ENCODE data around the gene MRPL33. TPM values are rescaled to one million over a fixed set of nuclear protein-coding genes. Genes with fewer than 3 reads are reported as not detected.
A peak's percentile ranks its signal among the peaks of the same experiment; 100 is the strongest.

MRPL33 gene
- total RNA-seq, 2 donors from 2014 or later, result 26.5 to 92.0 TPM

- ATAC-seq (no peak), DNase-seq (no peak)
- Histone ChIP-seq H3K4me3 (no peak overlapping the region), H3K36me3 (replicated peaks in 1 of 2; ENCODE audit: insufficient read depth in 1 of 2, low read depth in 2 of 2) (no peaks in the 10 kb centered on the region), H3K9me3 (no peaks in the 10 kb centered on the region), H3K4me1 (no peaks in the 10 kb centered on the region), H3K27ac (no peak overlapping the region), H3K27me3 (no peaks in the 10 kb centered on the region)
- intact Hi-C loops (cut with DNase I), result no loop called here
- 70 to 81% methylated on average over 10 to 11 of the region's 11 CpGs for WGBS, 2 donors
- TF ChIP-seq POLR2A (IDR thresholded peaks at IDR 0.05), result no peak
- TF ChIP-seq CTCF (IDR thresholded peaks at IDR 0.05), result no peak
Observed at GRCh38 chr2:27796791-27797765, 25.6 kb downstream of the MRPL33 start.

GRCh38 chr2:27797841-27798240 lies 26.3 kb downstream of the MRPL33 start:
- TF ChIP-seq CTCF (IDR thresholded peaks at IDR 0.05) (no peak), POLR2A (IDR thresholded peaks at IDR 0.05) (no peak)
- no peaks in the 10 kb centered on the region for H3K27me3 ChIP-seq
- H3K36me3 ChIP-seq (replicated peaks in 1 of 2; ENCODE audit: insufficient read depth in 1 of 2, low read depth in 2 of 2), result no peaks in the 10 kb centered on the region
- ATAC-seq (no peak), DNase-seq (no peak)
- H3K4me3 ChIP-seq, result no peak overlapping the region
- H3K27ac ChIP-seq, result no peak overlapping the region
- 91 to 96% methylated on average over 4 of the region's 4 CpGs for WGBS, 2 donors
- intact Hi-C loops (cut with DNase I), result no loop called here
- H3K9me3 ChIP-seq, result no peaks in the 10 kb centered on the region
- no peaks in the 10 kb centered on the region for H3K4me1 ChIP-seq

GRCh38 chr2:27798486-27798885 lies 27.0 kb downstream of the MRPL33 start:
- Histone ChIP-seq H3K9me3 (no peaks in the 10 kb centered on the region), H3K27ac (no peak overlapping the region), H3K4me3 (no peak overlapping the region), H3K36me3 (replicated peaks in 1 of 2; ENCODE audit: insufficient read depth in 1 of 2, low read depth in 2 of 2) (no peaks in the 10 kb centered on the region), H3K4me1 (no peaks in the 10 kb centered on the region), H3K27me3 (no peaks in the 10 kb centered on the region)
- DNase-seq, result no peak
- WGBS, 2 donors, result 80 to 90% methylated on average over 7 of the region's 7 CpGs
- no peak for ATAC-seq
- no peak for TF ChIP-seq CTCF (IDR thresholded peaks at IDR 0.05)
- no peak for TF ChIP-seq POLR2A (IDR thresholded peaks at IDR 0.05)
- intact Hi-C loops (cut with DNase I), result no loop called here

- peak; percentile 61 for ATAC-seq
- 77 to 84% methylated on average over 11 of the region's 11 CpGs for WGBS, 2 donors
- H3K27me3 ChIP-seq, result no peaks in the 10 kb centered on the region
- no peaks in the 10 kb centered on the region for H3K9me3 ChIP-seq
- TF ChIP-seq CTCF (IDR thresholded peaks at IDR 0.05) (no peak), POLR2A (IDR thresholded peaks at IDR 0.05) (no peak)
- no peak overlapping the region for H3K4me3 ChIP-seq
- peak in 3 of 4 donors; percentile 16 to 58 (median 44) for DNase-seq
- H3K36me3 ChIP-seq (replicated peaks in 1 of 2; ENCODE audit: insufficient read depth in 1 of 2, low read depth in 2 of 2), result no peaks in the 10 kb centered on the region
- H3K27ac ChIP-seq, result peak overlapping the region in 1 of 4 donors; percentile 16
- intact Hi-C loops (cut with DNase I), result no loop called here
- no peaks in the 10 kb centered on the region for H3K4me1 ChIP-seq
Observed at GRCh38 chr2:27798948-27799645, 27.6 kb downstream of the MRPL33 start.
